ENCODE results near the gene MRAS.

Gene MRAS

GRCh38 chr3:138340511-138340910, 7.9 kb upstream of the MRAS start:
- no peak for DNase-seq (ENCODE audit: low spot score)

- no peak for DNase-seq (ENCODE audit: low spot score)
Measured at GRCh38 chr3:138344754-138345153, 3.6 kb upstream of the MRAS start.

DNA sequence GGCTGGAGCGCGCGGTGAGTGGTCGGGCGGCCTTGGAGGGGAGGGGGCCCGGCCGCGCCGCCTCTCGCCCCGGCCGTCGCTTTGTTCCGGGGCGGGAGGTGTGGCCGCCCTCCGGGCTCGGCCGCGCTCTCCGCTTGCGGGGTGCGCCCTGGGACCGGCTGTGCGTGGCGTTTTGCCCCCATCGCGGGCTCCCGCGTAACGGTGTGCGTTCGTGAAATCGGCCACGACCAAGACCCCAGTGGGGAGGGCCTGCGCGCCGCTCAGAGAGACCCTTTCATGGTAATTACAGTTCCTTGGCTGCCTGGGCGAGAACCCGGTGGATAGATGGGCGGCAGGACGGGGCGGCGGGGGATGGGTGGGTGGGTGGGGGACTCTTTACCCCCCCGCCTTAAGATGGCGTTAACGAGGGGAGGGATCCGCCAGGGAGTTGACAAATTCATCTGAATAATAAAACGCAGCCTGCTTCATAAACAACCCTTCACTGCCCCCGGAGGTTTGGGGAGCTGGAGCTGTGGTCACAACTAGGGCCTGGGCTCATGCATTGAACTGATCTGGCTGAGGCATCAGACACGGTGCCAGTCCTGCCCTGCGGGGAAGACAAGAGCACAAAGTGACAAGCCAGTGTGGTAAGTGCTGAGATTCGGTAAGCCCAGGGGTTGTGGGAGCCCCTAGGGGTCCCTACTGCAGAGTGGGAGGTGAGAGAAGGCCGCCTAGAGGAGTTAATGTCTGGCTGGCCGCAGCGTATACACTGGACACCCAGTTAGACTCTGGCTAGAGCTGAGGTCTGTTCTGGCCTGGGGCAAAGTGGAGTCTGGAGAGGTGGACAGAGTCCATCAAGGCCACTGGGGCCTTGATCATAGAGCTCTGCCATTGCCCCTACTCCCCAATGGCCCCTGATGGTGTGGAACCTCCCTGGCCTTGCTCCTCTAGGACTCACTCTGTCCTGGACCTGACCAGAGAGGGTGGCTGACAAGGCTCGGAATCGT, 668 bp downstream of the MRAS start:
- DNase-seq (ENCODE audit: low spot score) = no peak

- no peak for DNase-seq (ENCODE audit: low spot score)
Measured at GRCh38 chr3:138349926-138350665, 1.7 kb downstream of the MRAS start.

- DNase-seq (ENCODE audit: low spot score) = no peak
Measured at GRCh38 chr3:138351151-138351550, 2.8 kb downstream of the MRAS start.

DNA sequence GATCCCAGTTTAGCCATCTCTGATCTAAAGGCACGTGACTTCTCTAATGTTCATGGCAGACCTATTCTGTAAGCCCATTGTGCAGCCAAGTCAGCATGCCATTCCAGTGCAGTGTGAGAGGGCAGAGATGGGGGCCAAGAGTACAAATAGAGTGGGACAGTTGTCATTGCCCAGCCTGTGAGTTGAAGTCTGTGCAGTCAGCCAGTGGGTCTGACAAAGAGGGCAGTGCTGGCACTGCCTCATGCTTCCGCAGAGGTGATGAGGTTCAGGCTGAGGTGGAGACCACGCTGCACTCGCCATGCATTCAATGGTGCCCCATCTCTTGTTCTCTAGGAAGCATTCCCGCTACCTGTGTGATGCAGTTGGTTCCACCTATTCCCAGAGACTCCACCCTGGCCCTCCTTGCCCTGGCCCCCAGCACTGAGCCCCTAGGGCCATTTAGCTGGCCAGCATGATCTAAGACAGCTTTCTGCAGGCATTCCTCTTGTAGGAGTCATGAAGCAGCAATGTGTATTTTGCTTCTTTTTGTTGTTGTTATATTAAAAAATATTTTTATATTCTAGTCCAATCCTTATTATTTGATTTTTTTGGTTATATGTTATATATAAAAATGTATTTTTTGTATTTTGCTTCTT, 3.7 kb downstream of the MRAS start:
- no peak for DNase-seq (ENCODE audit: low spot score)

DNA sequence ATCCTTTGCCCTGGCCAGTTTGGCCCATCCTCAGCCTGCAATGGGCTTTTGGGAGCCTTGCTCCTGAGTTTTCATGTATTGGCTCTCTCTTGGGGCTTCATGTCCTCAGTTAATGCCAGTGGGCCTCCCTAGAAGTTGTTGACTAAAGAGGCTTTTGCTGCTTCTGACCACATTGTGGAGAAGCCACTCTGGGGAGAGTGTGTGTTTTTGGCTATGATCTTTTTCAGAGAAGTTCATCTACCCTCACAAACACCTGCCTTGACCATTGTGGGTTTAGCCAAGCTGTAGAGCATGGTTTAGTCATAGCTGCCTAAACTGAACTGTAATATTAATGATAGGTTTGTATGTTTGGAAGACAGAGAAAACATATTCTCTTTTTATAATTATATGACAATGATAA, 6.0 kb downstream of the MRAS start:
- no peak for DNase-seq (ENCODE audit: low spot score)

DNA sequence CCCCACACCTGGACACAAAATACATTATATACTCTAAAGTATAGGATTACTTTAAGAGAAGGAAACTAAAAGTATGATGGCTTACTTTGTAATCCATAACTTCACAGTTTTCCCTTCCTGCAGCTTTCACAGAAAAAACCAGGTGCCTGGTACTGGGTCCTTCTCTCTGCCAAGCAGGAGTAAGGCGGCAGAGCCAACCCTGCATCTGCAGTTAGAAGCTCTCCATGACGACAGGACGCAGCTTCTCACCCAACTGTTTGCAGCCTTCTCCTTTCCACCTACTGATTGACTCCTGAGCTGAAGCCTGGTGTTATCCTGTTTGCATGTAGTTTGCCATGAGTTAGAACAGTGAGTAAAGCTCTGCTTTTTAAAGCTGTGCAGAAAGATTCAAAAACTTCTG, 6.7 kb downstream of the MRAS start:
- DNase-seq (ENCODE audit: low spot score) = no peak

DNA sequence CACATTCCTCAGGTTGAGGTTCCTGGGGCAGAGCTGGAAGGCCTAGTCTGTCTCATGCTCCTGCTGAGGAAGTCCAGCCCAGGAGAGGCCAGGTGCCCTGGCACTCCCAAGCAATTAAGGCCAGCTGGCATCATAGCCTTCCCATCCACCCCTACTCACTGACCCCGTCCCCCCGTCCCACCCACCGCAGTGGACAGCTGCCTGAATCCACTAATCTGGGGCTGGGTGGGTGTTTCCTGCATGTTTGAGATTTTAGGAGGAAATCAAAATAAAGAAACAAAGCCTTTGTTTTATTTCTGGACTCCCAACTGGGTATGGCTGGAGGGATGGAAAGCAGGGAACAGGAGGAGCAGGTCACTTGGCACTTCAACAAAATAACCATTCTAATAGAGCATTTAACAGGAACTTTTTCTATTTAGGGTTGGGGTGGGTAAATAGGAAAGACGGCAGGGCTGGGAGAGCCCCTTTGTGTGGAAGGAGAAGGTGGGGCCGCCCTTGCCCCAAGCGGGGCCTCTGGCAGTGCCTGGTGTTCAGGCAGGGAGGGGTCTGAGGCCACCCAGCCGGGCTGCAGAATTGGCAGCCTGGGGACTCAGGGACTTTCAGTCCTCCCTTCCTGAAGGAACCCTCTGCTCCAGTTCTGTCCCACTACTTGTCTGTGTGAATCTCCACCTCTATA, 8.5 kb downstream of the MRAS start:
- no peak for DNase-seq (ENCODE audit: low spot score)

- DNase-seq (ENCODE audit: low spot score) = no peak
Measured at GRCh38 chr3:138359148-138359918, 11.0 kb downstream of the MRAS start.

- no peak for DNase-seq (ENCODE audit: low spot score)
Measured at GRCh38 chr3:138359919-138360868, 11.8 kb downstream of the MRAS start.

DNA sequence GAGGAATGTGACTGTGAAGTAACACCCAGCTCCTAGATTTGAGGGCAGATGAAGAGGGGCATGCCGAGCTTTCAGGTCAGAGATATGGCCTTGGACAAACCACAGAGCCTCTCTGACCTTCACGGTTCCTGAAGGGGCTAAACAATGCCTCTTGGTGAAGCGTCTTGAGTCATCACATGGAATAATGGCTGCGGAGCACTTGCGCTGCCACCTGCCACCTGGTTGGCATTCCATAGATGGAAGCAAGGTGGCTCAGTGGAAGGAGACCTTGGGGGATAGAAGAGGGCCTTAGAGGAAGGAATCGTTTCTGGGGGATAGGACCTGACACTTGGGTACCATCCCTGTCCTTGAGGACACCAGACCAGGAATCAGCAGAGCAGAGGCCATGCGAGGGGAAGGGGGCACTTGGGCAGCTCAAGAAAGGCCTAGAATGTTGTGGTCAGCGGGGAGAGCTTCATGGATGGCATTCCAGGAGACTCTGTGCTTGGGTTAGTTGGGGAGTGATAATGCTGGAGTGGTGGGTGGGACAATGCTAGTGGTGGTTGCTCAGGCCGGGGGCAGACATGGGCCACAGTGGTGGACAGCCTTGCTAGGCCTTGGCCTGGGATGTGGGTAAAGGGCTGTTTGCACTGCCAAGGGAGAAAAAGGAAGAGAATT, 12.6 kb downstream of the MRAS start:
- DNase-seq (ENCODE audit: low spot score) = no peak

DNA sequence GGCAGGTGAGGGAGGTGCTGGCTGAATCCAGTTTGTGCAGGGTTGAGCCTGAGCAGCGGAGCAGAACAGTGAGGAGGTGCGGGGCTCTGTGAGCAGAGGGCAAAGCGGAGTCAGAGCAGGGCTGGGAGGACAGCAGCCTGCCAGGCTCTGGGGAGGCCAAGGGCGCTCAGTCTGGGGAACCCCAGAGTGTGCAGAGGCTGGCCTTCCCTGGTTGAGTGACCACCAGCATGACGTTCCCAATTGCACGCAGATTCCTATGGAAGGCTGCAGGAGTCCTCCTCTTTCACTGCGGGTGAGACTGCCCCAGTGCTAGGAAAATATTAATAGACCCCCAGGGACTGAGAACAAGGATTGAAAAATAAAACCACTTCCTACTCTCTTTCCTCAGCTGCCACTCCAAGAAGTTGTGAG, 13.2 kb downstream of the MRAS start:
- DNase-seq (ENCODE audit: low spot score) = no peak

GRCh38 chr3:138362538-138362937, 14.2 kb downstream of the MRAS start:
- no peak for DNase-seq (ENCODE audit: low spot score)

DNA sequence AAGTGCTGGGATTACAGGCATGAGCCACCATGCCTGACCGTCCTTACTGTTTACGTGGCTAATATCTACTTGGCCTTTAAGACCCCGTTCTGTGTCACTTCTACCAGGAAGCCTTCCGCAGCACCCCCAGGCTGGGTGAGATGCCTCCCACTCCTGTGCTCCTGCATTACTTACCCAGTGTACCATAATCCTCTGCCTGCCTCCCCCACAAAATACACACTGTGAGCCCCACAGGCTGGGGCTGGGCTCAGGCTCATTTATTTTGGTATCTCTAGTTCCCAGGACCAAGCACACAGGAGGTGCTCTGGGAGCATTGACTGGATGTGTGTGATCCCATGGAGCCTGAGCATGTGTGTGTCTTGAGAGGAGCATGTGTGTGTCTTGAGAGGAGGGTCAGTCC, 14.9 kb downstream of the MRAS start:
- DNase-seq (ENCODE audit: low spot score) = no peak

DNA sequence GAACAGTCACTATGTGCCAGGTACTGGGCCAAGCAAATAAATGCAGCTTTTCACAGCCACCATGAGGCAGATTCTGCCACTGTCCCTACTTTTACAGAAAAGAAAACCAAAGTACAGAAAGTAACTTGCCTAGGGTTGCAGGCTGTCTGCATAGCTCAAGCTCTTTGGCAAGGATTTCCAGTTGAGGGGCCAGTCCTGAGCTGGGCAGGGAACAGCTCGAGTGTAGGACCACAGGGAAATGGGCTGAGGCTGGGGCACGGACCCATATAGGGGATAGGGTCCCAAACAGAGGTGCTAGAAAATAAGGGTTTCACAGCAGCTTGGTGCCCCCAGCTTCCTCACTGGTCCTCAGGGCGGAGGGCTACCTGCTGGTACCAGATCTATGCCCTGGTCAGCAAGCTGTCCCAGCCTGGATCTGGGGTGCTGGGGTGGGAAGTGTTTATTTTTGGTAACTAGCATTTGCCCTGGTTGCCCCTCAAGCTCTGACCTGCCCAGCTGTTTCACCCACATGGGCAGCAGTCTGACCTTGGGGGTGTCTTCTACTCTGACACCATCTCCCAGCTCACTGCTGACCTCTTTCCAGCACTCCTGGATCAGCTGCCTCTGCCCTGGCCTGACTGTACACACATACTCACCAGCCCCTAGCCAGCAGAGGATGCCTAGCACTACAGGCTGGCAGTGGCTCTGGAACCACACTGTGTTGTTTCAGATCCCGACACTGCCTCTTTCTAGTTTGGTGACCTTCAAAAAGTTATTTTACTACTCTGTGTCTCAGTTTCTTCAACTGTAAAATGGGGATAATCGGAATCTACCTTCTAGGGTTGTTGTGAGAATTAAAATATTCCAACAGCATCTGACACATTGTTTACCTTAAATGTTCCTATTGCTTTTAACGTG, 16.2 kb downstream of the MRAS start:
- no peak for DNase-seq (ENCODE audit: low spot score)

DNA sequence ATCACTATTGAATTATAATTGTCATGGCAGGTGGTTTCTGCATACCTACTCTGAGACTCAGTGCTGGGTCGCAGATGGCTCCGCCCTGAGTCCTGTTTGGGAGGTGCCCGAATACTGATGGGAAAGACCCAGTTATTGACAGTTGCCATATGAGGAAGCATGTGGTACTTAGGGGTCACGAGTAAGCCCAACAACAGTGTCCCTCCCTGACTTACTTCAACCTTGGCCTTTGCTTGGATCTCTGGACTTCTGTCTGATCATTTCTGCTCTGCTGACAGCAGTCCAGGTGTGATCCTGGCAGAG, 16.8 kb downstream of the MRAS start:
- DNase-seq (ENCODE audit: low spot score) = no peak

DNA sequence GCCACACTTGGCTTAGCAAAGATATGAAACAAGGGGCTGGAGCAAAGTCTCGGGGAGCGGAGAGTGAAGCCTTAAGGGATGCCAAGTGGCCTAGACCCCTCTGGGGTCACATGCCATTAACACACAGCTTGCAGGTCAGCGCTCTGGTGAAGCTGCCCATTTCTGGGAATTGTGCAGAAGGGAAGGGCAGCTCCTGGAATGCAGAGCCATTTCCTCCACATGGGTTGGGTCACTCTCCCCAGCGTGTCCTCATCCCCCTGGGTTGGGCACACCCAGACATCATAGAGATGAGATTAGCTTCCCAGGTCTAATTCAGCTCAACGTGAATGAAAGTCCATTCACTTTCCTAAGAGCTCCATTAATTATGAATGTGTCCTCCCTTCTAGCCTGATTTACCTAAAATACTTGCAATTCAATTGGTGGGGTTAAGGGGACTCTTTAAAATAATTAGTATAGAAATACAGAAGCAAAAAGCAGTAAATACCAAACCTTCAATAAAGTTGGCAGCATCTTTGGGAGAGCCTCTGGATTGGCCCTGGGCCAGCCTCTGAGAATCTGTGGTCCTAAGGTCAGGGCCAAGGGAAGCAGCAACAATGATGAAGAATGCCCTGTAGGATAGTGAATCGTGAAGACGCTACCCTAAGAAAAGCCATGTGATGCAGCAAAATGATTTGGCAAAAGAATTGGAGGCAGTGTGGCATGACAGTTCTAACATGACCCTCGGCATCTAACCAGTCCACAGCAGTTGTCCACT, 17.8 kb downstream of the MRAS start:
- DNase-seq (ENCODE audit: low spot score) = no peak
